GM12875 (cell line): ENCODE results near the gene LETMD1.
"Not testable (repeated sequence)": the region's sequence is repeated elsewhere in the genome, so short reads cannot be mapped to it uniquely, and the experiment has no call there.

ENCODE experiments used
- H3K4me3 ChIP-seq: one replicate; pipeline ENCODE4 v1.5.1; 2011; ENCODE audit warnings: low read depth, low read length, control low read depth
- TF ChIP-seq, protein P1 (sequence below): IDR thresholded peaks from 2 replicates; pipeline ENCODE4 v1.5.1; 2011; ENCODE audit warnings: low read depth, mild to moderate bottlenecking, control low read depth, inconsistent platforms, low read length, moderate library complexity, borderline replicate concordance; ENCODE audit not compliant: insufficient read depth

LETMD1 gene

DNA sequence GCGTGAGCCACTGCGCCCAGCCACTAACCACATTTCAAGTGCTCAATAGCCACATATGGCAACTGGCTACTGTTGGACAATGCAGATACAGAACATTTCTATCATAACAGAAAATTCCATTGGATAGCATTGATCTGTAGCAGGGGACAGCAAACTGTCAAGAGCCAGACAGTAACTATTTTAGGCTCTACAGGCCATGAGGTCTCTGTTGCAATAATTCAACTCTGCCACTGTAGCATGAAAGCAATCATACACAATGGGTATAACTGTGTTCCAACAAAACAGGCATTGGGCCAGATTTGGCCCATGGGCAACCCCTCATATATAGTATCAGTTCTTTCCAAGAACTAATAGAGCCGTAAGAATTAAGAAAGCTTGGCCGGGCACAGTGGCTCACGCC lies 27.3 kb downstream of the LETMD1 start:
- TF ChIP-seq, protein P1, sequence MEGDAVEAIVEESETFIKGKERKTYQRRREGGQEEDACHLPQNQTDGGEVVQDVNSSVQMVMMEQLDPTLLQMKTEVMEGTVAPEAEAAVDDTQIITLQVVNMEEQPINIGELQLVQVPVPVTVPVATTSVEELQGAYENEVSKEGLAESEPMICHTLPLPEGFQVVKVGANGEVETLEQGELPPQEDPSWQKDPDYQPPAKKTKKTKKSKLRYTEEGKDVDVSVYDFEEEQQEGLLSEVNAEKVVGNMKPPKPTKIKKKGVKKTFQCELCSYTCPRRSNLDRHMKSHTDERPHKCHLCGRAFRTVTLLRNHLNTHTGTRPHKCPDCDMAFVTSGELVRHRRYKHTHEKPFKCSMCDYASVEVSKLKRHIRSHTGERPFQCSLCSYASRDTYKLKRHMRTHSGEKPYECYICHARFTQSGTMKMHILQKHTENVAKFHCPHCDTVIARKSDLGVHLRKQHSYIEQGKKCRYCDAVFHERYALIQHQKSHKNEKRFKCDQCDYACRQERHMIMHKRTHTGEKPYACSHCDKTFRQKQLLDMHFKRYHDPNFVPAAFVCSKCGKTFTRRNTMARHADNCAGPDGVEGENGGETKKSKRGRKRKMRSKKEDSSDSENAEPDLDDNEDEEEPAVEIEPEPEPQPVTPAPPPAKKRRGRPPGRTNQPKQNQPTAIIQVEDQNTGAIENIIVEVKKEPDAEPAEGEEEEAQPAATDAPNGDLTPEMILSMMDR, result no peak
- no peak overlapping the region for H3K4me3 ChIP-seq

DNA sequence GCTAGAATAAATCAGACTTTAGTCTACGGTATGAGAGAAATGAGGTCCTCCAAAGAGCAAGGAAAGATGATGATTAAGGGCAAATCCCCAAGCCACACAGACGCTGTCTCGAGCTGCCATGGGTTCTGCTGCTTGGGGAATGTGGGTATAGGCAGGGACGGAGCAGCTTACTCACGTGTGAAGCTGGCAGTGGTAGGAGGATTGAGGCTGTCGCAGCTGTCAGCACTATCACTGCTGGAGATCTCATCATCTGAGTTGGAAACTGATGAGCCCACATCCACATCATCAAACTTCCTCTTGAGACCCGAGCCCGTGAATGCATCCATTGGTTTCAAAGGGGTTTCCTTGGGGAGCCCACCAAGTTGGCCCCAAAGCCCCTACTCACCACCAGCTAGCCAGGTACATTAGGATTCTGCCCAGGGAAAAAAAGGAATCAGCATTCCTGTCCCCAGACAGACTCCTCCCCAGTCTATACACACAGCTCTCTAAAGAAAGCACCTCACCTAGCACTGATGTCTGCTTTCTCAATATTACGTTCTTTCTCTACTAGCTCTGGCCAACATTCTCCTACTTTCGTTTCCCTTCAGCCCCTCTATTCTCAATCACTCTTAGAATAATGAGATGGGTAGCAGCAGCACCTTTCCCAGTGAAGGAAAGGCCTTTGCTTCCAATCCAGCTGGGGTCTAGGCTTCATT lies 28.3 kb downstream of the LETMD1 start:
- H3K4me3 ChIP-seq, result no peak overlapping the region
- TF ChIP-seq, protein P1, result no peak

DNA sequence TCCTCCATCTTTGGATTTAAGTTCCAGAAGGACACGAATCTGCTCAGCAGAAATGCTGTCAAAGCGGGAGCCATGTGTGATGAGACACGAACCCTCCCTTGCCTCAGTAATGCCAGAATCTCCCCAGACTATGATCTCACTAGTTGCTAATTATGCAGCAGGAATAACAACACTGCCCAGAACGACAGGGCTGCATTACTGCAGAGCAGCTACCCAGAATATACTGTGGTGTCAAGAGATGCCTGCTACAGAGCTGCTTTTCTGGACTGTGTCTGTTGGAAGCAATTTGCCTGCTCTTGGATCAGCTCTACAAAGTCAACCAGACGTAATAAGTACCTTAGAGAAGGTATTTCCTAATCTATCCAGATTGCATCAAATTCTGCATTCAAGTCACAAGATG lies 29.8 kb downstream of the LETMD1 start:
- TF ChIP-seq, protein P1, result no peak
- H3K4me3 ChIP-seq, result no peak overlapping the region

DNA sequence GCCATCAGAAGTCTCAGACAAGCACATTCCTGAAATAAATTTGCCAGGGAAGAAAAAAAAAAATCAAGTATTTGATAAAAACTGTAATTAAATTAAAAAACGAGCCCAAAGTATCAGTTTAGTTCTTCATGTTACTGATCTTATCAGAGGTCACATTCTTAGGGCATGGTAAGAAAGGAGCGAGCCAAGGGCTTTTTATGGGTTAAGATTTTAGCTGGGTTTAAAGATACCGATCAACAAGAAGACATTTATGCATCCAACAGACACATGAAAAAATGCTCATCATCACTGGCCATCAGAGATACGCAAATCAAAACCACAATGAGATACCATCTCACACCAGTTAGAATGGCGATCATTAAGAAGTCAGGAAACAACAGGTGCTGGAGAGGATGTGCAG lies 30.2 kb downstream of the LETMD1 start:
- not testable (repeated sequence) for H3K4me3 ChIP-seq

DNA sequence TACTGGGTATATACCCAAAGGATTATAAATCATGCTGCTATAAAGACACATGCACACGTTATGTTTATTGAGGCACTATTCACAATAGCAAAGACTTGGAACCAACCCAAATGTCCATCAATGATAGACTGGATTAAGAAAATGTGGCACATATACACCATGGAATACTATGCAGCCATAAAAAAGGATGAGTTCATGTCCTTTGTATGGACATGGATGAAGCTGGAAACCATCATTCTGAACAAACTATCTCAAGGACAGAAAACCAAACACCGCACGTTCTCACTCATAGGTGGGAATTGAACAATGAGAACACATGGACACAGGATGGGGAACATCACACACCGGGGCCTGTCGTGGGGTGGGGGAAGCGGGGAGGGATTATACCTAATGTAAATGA lies 30.7 kb downstream of the LETMD1 start:
- H3K4me3 ChIP-seq, result not testable (repeated sequence)

DNA sequence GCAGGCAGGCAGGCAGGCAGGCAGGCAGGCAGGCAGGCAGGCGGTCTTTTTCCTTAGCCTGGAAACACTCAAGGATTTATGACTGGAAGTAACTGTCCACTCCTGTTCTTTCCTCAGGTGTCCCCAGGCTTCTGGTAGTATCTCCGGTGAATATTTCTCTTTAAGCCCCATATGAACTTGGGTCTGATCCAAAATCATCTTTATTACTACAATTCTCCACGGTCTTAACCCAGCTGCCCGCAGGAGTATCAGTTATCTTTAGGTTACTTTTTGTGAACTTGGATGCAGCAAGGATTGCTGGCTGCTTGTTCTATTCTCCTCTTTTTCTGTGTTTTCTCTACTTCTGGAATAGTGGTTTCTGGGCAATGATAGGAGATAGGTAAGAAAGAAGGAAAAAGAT lies 32.0 kb downstream of the LETMD1 start:
- no peak overlapping the region for H3K4me3 ChIP-seq
- TF ChIP-seq, protein P1, result no peak

DNA sequence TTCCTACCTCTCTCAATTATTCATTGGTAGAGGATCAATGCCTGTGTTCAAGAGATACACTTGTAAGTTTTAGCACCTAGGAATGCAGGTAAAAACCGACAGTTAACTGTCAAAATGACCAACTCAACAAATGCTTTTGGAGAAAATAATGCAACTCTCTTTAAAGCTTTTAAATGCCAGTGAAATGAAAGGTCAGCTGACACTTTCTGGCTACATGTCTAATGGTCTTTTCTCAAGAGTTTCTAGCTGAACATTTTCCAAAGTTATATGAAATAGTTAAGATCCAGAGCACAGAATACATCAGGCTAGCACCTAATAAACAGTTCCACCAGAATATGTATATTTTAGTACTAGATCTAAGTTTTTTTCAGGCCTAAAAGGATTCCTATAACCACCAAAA lies 33.3 kb downstream of the LETMD1 start:
- H3K4me3 ChIP-seq, result no peak overlapping the region
- TF ChIP-seq, protein P1, result no peak

DNA sequence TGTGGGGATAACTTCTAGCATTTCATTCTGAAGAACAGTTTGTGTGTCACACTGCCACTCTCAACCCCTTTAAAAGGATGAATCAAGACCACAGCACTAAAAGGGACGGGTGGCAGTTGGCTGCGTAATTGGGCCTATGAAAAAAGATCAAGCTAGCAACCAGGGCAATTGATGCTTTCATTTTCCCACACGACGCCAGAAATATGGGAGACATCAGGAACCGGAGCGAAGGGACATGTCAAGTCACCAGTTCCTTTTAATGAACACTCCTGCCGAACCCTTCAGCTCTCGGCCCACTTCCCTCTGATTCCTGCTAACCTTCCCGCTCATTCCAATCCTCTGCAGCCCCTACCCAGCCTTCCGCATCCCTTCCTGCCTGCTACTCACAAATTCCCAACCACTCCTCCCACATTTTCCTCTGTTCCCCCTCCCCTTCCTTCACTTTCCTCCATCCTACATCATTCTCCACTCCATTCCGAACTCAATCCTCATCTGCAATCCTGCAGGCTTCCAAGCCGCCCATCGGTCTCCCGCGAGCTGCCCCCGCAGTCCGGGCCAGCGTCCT lies 34.5 kb downstream of the LETMD1 start:
- H3K4me3 ChIP-seq, result peak overlapping the region; percentile 71
- TF ChIP-seq, protein P1, result no peak
